ENCODE measurements around the gene USP13. TPM values are rescaled to one million over a fixed set of nuclear protein-coding genes. Genes with fewer than 3 reads are reported as not detected.

USP13 gene
- total RNA-seq, 1 experiment from 2014 or later = 22.7 TPM

GRCh38 chr3:179811321-179812095 lies 158.7 kb downstream of the USP13 start (continued):
- TF ChIP-seq, protein P1, sequence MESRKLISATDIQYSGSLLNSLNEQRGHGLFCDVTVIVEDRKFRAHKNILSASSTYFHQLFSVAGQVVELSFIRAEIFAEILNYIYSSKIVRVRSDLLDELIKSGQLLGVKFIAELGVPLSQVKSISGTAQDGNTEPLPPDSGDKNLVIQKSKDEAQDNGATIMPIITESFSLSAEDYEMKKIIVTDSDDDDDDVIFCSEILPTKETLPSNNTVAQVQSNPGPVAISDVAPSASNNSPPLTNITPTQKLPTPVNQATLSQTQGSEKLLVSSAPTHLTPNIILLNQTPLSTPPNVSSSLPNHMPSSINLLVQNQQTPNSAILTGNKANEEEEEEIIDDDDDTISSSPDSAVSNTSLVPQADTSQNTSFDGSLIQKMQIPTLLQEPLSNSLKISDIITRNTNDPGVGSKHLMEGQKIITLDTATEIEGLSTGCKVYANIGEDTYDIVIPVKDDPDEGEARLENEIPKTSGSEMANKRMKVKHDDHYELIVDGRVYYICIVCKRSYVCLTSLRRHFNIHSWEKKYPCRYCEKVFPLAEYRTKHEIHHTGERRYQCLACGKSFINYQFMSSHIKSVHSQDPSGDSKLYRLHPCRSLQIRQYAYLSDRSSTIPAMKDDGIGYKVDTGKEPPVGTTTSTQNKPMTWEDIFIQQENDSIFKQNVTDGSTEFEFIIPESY (IDR thresholded peaks at IDR 0.05; ENCODE audit: extremely low read depth, insufficient replicate concordance, low read length) = no peak
- TF ChIP-seq TCF7L2 (IDR thresholded peaks at IDR 0.05; ENCODE audit: borderline replicate concordance, extremely low read depth, insufficient read depth, insufficient read length) (peak; percentile 46), FOSL1 (IDR thresholded peaks at IDR 0.05; ENCODE audit: low read depth) (no peak), ELF1 (IDR thresholded peaks at IDR 0.05; ENCODE audit: borderline replicate concordance, low read depth) (no peak), SP1 (IDR thresholded peaks at IDR 0.05; ENCODE audit: low read depth) (no peak), CEBPB (IDR thresholded peaks at IDR 0.05; ENCODE audit: low read depth) (no peak), JUND (IDR thresholded peaks at IDR 0.05) (no peak), ZFX (IDR thresholded peaks at IDR 0.05) (no peak), YY1 (IDR thresholded peaks at IDR 0.05; ENCODE audit: extremely low read depth, insufficient replicate concordance, low read depth, low read length) (peak; percentile 33), EZH2 (IDR thresholded peaks at IDR 0.05) (no peak), RAD21 (IDR thresholded peaks at IDR 0.05; ENCODE audit: low read depth) (peak; percentile 87), CBX3 (IDR thresholded peaks at IDR 0.05; ENCODE audit: low read depth) (peak; percentile 80), EGR1 (IDR thresholded peaks at IDR 0.05; ENCODE audit: low read depth) (no peak), SRF (IDR thresholded peaks at IDR 0.05; ENCODE audit: low read depth) (0 out of 2 replicates have a peak, but pooled peaks have one; percentile 26), ATF3 (IDR thresholded peaks at IDR 0.05) (no peak), SIN3A (IDR thresholded peaks at IDR 0.05; ENCODE audit: low read depth) (0 out of 2 replicates have a peak, but pooled peaks have one; percentile 32)

Measured in HCT116 (cell line).